HG02798 (cell line): ENCODE results near the gene RNF187.

Source experiments
- ATAC-seq: cut with Tn5 transposase; IDR thresholded peaks from one replicate; pipeline ENCODE4 v1.9.1; 2021; ENCODE audit warnings: mild to moderate bottlenecking; ENCODE audit not compliant: unreplicated experiment, poor library complexity

RNF187 gene

DNA sequence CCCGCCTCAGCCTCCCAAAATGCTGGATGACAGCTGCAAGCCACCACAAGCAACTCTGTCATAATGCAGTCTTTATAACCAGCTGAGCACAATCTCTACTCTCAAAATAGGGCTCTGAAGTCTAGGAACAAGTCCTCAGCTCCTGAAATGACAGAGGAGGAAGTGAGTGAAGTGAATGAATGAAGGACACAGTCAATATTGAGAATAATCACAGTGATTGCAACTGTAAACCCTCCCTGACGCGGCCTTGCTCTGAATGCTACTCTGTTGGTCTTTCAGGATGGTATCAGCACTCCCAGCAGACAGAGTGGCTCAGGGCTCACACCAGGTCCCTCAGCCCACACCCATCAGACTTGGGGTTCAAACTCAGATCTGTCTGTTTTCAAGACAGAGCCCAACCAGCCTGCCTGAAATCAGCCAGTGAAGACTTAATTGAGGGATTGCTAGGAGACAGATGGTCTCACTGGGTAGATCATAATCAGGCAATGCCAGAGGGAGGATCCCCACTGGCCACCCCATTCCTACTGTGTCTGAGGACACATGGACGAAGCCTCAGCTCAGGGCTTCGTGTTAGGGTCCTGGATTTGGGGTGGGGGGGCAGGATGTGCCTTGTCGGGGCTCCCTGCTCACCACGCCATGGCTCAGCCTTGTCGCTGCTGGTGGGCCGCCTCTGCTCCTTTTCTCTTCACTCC lies 20.9 kb downstream of the RNF187 start:
- ATAC-seq = no peak

- ATAC-seq = no peak
Measured at GRCh38 chr1:228508840-228509415, 21.7 kb downstream of the RNF187 start.

DNA sequence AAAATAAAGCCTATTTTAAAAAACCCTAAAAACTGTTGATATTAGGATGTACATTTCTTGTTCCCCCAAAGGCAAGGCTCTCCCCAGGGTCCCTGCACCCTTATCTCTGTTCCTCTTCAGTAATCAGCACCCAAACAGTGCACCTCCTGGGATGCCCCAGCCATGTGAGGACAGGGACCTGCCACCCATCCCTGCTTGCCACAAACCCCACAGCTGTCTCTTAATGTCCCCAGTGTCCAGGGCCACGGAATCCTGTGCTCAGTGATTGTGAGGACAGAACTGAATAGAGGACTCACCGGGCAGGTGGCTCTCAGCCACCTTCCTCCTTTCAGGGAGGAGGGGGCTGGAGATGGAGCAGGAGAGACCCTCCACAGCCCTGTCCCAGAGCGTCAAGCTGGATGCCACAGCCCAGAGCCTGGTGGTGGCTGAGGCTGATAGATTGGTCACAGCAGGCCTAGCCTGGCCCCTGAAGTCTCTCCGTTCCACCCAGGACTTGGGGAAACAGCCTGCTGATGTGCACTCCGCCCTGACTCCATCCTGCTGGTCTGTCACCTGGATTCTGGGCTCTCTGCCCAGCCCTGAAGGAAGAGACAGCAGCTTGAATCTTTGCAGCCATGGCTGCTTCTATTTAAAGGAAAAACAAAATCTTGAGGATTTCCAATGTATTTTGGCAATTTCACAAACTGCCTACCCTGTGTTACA lies 23.1 kb downstream of the RNF187 start:
- no peak for ATAC-seq

- ATAC-seq = no peak
Measured at GRCh38 chr1:228510803-228511413, 23.7 kb downstream of the RNF187 start.

GRCh38 chr1:228511546-228512445 lies 24.6 kb downstream of the RNF187 start:
- no peak for ATAC-seq

- no peak for ATAC-seq
Measured at GRCh38 chr1:228512781-228513198, 25.6 kb downstream of the RNF187 start.

- no peak for ATAC-seq
Measured at GRCh38 chr1:228513236-228513900, 26.2 kb downstream of the RNF187 start.

GRCh38 chr1:228514421-228514820 lies 27.2 kb downstream of the RNF187 start:
- no peak for ATAC-seq

GRCh38 chr1:228515200-228515834 lies 28.1 kb downstream of the RNF187 start:
- no peak for ATAC-seq

GRCh38 chr1:228517655-228518054 lies 30.5 kb downstream of the RNF187 start:
- ATAC-seq = no peak

DNA sequence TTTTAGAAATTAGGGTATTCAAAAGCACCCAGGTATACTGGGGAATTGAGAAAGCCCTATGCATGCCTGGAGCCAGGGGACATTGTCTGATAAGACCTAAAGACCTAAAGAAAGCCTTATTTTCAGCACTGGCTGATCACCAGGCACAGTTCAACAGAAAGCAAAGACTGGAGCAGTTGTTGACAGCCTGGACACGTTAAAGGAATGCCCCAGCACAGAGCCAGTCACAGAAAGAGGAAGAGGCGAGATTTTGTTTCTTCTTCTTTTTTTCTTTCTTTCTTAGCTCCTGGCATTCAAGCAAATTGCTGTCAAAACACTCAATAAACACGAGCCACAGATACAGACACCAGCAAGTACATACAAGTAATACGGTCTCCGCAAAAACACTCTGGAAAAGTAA lies 40.4 kb downstream of the RNF187 start:
- ATAC-seq = no peak

GRCh38 chr1:228528612-228529011 lies 41.4 kb downstream of the RNF187 start:
- no peak for ATAC-seq

DNA sequence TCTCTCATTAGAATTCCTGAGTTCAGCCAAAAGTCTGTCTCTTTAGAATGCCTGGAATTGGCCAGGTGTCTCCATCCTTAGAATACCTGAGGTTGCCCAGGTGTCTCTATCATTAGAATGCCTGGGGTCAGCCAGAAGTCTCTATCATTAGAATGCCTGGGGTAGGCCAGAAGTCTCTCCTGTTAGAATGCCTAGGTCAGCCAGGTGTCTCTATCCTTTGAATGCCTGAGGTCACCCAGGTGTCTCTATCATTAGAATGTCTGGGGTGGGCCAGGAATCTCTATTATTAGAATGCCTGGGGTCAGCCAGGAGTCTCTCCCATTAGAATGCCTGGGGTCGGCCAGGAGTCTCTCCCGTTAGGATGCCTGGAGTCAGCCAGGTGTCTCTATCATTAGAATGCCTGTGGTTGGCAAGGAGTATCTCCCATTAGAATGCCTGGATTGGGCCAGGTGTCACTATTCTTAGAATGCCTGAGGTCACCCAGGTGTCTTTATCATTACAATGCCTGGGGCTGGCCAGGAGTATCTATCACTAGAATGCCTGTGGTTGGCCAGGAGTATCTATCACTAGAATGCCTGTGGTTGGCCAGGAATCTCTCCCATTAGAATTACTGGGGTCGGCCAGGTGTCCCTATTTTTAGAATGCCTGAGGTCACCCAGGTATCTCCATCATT lies 43.0 kb downstream of the RNF187 start:
- no peak for ATAC-seq

DNA sequence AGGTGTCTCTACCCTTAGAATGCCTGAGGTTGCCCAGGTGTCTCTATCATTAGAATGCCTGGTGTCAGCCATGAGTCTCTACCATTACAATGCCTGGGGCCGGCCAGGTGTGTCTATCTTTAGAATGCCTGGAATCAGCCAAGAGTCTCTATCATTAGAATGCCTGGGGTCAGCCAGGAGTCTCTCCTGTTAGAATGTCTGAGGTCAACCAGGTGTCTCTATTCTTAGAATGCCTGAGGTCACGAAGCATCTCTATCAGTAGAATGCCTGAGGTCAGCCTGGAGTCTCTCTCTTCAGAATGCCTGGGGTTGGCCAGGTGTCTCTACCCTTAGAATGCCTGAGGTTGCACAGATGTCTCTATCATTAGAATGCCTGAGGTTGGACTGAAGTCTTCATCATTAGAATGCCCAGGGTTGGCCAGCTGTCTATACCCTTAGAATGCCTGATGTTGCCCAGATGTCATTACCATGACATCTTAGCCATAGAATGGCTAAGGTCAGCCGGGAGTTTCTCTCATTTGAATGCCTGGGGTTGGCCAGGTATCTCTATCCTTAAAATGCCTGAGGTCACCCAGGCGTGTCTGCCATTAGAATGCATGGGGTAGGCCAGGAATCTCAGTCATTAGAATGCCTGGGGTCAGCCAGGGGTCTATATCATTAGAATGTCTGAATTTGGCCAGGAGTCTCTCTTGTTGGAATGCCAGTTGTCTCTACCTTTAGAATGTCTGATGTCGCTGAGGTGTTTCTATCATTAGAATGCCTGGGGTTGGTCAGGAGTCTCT lies 44.0 kb downstream of the RNF187 start:
- ATAC-seq = no peak

DNA sequence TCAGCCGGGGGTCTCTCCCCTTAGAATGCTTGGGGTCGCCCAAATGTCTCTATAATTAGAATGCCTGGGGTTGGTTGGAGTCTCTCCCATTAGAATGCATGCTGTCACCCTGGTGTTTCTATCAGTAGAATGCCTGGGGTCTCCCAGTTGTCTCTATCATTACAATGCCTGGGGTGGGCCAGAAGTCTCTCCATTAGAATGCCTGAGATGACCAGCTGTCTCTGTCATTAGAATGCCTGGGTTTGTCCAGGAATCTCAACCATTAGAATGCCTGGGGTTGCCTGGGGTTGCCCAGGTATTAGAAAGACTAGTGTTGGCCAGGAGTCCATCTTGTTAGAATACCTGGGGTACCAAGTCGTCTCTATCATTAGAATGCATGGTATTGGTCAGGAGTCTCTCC lies 51.6 kb downstream of the RNF187 start:
- ATAC-seq = no peak

- ATAC-seq = no peak
Measured at GRCh38 chr1:228540161-228540917, 53.2 kb downstream of the RNF187 start.

- ATAC-seq = no peak
Measured at GRCh38 chr1:228541725-228542124, 54.5 kb downstream of the RNF187 start.
